Fibroblast of mammary gland (primary cell): Measurements from ENCODE around the gene CHST6.
A peak's percentile ranks its signal among the peaks of the same experiment; 100 is the strongest.
"Not testable (repeated sequence)": the region's sequence is repeated elsewhere in the genome, so short reads cannot be mapped to it uniquely, and the experiment has no call there.

Source experiments
- DNase-seq: peaks from one replicate; pipeline ENCODE4 v3.0.0-alpha.2; 2010; ENCODE audit warnings: low read depth
- H3K4me3 ChIP-seq: 2 replicates; pipeline ENCODE4 v1.5.1; 2011; ENCODE audit warnings: low read depth, mild to moderate bottlenecking, low read length, moderate library complexity; ENCODE audit not compliant: control insufficient read depth
- TF ChIP-seq, protein P1 (sequence below): conservative IDR thresholded peaks from 2 replicates; pipeline ENCODE4 v1.5.1; 2011; ENCODE audit warnings: low read depth, low read length, inconsistent platforms; ENCODE audit not compliant: control insufficient read depth, insufficient read depth

The CHST6 gene

GRCh38 chr16:75495076-75495674 lies at the start of gene CHST6:
CHST6 (minus strand) TSS chr16:75495441; CDS start chr16:75479828, 15,613 bp downstream.
- H3K4me3 ChIP-seq: peak within 1 kb of the TSS; percentile 54
- TF ChIP-seq, protein P1, sequence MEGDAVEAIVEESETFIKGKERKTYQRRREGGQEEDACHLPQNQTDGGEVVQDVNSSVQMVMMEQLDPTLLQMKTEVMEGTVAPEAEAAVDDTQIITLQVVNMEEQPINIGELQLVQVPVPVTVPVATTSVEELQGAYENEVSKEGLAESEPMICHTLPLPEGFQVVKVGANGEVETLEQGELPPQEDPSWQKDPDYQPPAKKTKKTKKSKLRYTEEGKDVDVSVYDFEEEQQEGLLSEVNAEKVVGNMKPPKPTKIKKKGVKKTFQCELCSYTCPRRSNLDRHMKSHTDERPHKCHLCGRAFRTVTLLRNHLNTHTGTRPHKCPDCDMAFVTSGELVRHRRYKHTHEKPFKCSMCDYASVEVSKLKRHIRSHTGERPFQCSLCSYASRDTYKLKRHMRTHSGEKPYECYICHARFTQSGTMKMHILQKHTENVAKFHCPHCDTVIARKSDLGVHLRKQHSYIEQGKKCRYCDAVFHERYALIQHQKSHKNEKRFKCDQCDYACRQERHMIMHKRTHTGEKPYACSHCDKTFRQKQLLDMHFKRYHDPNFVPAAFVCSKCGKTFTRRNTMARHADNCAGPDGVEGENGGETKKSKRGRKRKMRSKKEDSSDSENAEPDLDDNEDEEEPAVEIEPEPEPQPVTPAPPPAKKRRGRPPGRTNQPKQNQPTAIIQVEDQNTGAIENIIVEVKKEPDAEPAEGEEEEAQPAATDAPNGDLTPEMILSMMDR: no peak
- peak; percentile 38 for DNase-seq

- H3K4me3 ChIP-seq, DNase-seq: not testable (repeated sequence)
Observed at GRCh38 chr16:75542462-75542861, 47.2 kb upstream of the CHST6 start.

GRCh38 chr16:75541236-75541635 lies 46.0 kb upstream of the CHST6 start:
- DNase-seq: no peak

GRCh38 chr16:75538882-75539565 lies 43.8 kb upstream of the CHST6 start:
- not testable (repeated sequence) for DNase-seq, H3K4me3 ChIP-seq

More at GRCh38 chr16:75541236-75541635, 46.0 kb upstream of the CHST6 start:
- no peak overlapping the region for H3K4me3 ChIP-seq
- TF ChIP-seq, protein P1: no peak

GRCh38 chr16:75537776-75538175 lies 42.5 kb upstream of the CHST6 start:
- DNase-seq: no peak
- TF ChIP-seq, protein P1: no peak
- no peak overlapping the region for H3K4me3 ChIP-seq

DNA sequence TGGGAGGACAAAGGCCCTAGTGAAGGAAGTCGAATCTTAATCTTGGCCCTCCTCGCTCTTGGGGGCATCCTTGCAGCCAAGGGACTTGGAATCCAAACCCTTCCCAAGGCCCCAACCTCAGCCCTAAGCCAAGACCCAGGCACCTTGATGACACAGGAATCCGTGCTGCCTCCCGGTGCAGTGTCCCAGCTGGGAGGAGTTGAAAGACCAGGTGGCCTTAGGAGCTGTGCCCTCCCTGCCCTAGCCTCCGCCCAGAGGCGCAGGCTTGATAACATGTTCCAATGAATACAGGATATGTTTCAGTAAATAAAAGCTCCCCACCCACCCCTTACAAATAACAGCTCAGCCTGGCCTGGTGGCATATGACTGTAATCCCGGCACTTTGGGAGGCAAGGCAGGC lies 40.7 kb upstream of the CHST6 start, which contains the start of gene CHST5:
Gene CHST5 (minus strand): TSS at position 208 of the 400 bp plus-strand sequence. CDS start 5,724 bp downstream, outside the sequence.
- no peak within 1 kb of the TSS for H3K4me3 ChIP-seq
- DNase-seq: no peak

GRCh38 chr16:75535211-75535843 lies 40.1 kb upstream of the CHST6 start:
- no peak for DNase-seq
- H3K4me3 ChIP-seq: no peak overlapping the region
- TF ChIP-seq, protein P1: no peak

More for the DNA sequence above, 40.7 kb upstream of the CHST6 start, which contains the start of gene CHST5:
- TF ChIP-seq, protein P1: no peak
